HG02870 (cell line): ENCODE data around the gene MTIF3.
"Not testable (repeated sequence)": the region's sequence is repeated elsewhere in the genome, so short reads cannot be mapped to it uniquely, and the experiment has no call there.

Source experiments
- ATAC-seq: cut with Tn5 transposase; IDR thresholded peaks from one replicate; pipeline ENCODE4 v1.9.1; 2021; ENCODE audit warnings: mild to moderate bottlenecking, moderate library complexity; ENCODE audit not compliant: unreplicated experiment

The MTIF3 gene

DNA sequence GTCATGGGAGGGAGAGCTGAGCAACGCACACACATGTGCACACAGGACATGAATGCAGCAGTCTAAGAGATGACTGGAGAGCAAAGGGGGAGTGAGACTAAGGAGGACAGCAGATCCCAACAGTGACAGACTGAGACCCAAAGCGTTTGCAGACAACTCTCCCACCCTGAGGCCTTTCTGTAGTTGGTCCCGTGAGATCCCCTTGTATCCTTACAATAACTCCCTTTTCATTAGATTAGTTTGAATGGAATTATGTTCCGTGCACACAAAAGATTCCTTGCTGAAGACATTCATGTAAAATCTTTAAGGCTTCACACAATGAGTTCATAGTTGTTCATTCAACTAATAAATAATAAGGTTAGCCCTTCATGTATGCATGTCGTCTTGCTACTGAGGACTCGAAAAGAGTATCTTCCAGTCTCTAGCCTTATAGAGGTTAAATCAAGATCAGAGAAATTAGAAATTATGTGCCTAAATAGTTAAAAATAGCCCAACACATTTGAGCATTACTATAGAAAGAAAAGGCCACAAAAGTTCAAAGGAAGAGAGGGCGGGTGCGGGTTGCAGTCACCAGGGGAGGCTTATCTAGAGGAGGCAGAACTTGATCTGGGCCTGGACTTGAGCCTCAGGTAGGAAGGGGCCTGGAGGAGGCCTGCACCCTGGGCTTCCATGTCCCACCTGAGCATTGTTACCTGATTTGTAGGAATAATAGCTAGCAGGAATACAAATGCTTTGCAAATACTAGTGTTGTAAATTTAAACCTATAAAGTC, 29.1 kb downstream of the MTIF3 start:
- ATAC-seq = no peak

DNA sequence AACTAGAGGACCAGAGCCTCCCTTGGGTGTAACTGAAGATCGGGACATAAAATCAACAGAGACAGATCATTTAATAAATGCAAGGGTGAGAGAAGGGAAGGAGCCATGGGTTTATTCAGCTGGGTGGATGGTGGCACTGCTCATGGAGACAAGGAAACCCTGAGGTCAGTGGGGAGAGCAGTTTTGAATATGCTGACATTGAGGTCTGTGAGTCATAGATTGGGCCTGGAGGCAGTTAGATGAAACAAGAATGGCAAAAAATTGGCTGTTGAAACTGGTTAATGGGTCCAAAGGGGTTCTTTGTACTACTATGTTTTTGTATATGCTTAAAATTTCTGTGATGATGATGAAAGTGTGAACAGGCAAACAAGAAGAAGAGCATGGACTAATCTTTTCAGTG, 31.0 kb downstream of the MTIF3 start:
- no peak for ATAC-seq

DNA sequence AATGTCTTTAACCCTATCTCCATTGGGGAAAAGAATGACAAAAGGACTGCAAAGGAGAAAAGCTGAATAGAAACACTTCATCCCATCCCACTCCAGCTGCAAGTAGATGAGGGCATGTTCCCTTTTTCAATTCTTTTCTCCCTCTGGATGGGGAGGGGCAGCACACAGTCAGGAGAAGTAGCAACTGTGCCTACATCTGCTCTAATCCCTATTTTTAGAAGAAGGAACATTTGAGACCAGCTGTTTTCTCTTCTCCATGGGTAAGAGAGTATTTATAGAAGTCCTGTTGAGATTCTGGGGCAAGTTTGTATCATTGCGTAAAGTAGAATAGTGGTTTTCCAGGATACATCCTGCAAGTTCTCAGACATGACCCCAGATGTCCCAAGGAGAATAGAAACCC, 35.2 kb downstream of the MTIF3 start:
- ATAC-seq = no peak

DNA sequence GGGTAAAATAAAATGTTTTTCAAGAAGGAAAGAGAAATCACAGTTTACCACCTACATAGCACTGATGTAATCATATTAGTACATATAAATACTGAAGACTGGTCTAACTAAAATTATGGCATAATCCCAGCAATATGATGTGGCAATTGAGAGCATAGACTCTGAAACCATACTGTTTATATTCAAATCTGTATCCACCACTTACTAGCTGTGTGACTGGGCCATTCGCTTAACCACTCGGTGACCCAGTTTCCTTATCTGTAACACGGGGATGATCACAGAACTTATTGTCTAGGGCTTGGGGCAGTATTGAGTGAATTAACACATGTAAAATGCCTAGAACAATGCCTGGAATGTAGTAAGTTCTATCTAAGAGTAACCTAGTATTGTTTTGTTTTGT, 39.0 kb downstream of the MTIF3 start:
- no peak for ATAC-seq

DNA sequence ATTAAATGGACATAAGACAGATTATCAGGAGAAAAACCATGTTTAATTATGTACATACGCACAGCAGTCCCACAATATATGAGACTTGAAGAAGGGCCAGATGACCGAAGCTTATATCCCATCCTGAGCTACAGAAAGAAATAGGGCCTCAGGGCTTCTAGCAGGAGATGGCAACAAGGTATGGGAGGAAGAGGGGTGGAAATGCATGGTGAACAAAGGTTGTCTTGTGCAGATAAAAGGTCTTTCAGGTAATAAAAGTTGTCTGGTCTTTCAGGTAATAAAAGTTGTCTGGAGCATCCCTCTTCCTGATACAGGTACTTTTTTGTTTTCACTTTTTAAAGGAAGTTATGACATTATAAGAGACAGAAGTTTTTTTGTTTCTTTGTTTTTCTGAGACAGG, 41.4 kb downstream of the MTIF3 start:
- no peak for ATAC-seq

DNA sequence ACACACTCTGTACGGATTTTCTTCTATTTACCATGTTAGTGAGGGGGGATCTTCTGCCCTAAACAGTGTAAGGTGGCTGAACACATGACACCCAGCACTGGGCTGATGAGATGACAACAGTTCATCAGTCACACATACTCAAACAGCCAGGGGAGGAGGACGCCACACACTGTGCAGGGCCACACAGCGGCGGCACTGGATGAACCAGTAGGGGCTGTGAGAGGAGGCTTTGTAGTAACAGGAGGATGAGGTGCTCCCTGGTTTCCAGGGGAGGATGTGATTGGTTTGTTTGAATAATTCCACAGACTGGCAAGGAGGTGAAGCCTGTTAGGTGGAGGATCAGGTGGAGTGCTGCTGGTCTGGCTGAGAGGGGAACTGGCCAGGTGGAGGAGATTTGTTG, 42.3 kb downstream of the MTIF3 start:
- no peak for ATAC-seq

DNA sequence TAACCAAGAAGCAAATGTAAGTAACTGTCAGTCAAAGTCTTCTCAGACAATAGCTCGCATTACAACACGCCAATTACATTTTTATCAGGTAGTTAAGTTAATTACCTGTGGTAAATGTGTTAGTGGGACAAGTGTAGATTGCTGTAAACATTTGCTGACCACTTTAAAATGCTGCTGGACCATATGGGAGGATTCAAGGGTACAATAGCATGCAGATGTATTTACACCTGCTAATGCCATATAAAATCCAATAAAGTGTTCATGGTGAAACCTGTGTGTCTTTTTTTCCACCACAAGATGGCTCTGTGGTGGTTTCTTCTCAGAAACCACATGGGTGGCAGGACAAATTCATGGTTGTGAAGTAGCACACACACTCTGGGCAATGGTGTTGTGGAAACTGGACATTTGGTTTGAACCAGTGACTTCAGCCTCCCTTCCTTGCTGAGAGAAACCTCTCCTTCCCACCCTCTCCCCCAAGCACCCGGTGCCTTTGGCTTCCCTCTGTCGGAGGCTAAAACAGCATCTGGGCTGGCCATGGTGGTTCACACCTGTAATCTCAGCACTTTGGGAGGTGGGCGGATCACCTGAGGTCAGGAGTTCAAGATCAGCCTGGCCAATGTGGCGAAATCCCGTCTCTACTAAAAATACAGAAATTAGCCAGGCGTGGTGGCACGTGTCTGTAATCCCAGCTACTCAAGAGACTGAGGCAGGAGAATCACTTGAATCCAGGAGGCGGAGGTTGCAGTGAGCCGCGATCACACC, 44.0 kb downstream of the MTIF3 start:
- no peak for ATAC-seq

DNA sequence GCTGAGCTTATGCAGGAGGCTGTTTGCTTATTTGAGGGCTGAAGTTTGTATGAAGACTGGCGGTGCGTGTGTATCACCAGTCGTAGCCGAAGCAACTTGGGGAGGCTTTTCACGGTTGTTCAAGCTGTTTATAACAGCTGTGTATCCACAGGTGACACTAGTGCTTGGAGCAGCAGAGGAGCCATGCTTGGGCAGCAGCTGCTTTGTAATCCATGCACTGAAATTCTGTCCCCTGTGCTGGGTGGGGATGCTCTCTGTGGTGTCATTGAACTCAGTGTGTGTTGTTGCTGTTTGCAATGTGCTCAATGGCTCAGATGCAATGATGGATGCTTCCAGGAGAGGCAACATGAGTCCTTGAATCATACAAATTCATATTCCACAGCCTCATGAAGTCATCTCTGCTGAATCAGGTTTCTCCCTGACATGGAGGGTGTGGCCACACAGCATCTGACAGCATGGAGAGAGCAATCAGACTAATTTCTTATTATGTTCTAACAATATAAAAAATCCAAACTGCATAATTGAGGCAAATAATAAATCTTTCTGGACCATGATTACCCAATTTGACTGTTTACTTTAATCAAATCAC, 44.7 kb downstream of the MTIF3 start:
- no peak for ATAC-seq

DNA sequence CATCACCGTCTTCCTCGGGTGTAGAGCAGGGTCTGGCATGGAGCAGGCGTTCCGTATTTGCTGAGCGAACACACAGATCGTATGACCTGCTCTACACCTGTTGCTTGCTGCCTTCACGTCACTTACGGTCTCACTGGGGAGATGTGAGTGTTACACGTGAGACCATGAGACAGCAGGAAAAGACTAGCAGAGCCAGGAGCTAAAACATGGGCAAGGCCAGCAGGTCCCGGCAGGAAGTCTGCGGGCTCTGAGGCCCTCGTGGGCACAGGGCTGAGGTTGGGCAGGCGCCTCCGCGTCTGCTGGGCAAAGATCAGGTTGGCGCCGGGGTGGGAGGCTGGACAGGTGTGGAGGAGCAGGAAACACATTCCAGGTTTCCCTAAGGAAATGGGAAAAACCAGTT, 45.7 kb downstream of the MTIF3 start:
- ATAC-seq = no peak

DNA sequence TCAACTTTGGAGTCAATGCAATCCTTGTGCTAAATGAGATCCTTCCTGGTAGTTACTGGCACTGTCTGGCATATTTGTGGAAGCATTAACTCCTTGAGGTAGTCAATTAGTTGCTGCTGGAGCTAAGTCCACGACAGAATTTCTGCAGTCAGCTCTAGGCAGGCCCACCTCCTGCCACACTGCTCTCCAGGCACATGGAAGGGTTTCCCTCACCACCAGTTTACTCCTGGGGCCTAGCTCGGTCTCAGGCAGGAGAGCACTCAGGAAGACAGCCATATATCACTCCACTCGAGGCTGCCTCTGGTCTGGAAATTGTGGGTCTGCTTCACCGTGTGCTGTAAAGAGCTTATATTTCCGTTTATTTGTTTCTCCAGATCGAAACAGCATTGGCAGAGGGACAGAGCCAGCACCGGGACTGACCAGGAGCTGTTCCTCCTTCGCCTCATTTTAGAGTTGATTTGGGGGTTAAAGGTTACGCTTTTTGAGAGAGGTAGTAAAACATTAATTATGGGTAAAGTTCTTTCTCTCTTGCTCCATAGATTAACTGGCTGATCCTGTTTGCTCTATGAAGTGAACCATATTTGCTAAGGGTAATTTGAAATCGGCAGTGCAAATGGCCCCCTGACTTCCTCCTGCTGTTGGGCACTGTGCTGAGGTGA, 46.5 kb downstream of the MTIF3 start:
- no peak for ATAC-seq

DNA sequence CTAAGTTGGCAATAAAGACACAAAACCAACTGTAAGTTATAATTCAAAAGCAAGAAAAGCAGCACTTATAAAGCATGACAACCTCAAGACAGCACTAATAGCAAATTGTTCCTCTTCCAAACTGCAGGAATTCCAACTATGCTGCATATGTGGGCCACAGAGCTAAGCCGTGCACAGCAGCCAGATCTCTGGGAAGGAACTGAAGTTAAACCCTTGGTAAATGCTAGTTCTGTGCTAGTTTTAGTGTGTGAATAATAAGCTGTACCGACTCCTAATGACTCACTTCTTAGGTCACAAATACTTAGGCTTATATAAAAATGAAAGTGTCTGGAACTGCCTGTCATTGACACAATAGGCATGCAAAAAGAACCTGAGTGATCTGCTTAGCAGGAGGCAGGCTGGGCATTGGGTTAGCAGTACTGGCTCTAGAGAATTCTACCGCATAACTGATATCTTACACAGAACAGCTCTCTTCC, 47.1 kb downstream of the MTIF3 start:
- no peak for ATAC-seq

DNA sequence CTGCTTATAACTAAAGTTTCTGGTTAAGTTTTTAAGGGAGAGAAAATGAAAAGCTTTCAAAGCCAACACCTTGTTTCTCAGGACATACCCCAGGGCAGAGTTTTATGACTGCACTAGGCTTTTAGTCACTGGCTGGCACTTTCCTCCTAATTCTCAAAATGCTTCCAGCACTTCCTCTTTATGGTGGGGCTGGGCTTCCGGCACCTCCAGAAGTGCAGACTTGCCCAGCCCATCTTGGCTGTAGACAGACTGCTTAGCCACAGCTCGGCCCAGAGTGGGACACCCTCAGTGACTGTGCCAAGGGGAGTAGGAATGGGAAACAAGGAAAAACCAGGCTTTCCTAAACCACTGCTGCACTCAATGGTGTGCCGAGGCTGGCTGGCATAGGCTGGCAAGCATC, 49.2 kb downstream of the MTIF3 start:
- ATAC-seq = no peak

DNA sequence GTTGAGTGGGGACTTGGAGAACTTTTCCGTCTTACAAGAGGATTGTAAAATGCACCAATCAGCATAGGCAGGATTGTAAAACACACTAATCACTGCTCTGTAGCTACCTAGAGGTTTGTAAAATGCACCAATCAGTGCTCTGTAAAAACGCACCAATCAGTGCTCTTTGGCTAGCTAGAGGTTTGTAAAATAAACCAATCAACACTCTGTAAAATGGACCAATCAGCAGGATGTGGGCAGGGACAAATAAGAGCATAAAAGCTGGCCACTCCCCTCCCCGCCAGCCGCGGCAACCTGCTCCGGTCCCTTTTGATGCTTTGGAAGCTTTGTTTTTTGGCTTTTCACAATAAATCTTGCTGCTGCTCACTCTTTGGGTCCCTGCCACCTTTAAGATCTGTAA, 50.0 kb downstream of the MTIF3 start:
- ATAC-seq = not testable (repeated sequence)

DNA sequence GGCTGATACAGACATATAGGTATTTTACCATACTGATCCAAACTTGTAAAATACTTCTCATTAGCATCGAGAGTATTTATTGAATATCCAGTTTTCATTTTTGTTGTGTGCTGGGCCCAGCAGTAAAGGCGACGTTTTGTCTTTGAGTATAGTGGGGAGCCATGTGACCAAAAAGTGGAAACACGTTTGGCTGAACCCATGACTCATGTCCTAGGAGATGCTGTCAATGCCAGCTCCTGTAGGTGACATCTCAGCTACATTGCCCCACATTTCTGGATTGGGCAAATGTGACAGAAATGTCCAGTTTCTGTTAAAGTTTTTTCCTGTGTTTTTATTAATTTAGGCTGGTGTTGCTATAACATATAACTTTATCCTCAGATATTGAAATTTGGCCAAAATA, 52.0 kb downstream of the MTIF3 start:
- ATAC-seq = no peak

DNA sequence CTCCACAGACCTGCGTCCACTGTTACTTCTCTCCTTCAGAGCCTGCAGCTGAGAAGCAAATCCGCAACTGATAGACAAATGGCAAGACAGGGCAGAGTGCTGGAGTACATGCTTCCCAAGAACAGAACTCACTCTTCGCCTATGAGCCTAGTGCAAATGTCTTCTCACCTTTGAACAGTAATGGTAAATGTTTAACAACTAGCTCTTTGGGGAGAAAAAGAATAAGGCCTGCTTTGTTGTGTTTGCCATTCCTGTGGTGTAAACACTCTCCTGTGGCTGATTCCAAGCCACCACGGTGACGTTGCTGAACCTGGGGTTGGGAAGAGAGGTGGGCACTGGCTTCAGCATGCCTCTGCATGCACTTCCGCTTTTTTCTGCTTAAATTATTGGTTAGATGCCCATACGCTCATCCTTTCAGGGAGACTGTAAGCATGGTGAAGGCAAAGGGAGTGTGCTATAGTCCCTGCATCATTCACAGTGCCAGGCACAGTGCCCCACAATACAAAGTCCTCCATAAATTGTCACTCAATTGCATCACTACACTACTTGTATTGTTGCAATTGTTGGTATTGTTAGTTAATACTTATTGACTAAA, 54.0 kb downstream of the MTIF3 start:
- no peak for ATAC-seq

DNA sequence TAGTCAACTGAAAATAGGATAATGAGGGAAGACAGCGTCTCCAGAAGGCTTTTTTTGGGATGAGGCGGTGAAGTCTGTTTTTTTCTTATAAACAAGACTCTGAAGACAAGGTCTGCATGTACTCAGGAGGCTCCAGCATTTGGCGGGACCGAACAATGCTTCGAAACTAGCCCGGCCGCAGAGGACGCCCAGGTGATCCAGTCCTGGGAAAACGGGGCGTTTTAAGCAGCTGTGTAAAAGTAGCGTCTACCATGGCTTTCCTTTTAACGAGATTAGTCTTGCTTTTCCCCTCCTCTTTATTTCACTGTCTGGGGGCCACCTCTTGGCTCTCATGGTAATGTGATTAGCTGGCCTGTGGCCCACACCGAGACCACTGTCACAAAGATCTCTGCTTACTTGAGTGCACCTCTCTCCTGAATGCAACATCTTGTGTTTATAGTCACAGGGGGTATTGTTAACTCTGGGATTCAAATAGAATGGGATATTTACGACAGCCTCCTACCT, 55.3 kb downstream of the MTIF3 start:
- ATAC-seq = no peak

DNA sequence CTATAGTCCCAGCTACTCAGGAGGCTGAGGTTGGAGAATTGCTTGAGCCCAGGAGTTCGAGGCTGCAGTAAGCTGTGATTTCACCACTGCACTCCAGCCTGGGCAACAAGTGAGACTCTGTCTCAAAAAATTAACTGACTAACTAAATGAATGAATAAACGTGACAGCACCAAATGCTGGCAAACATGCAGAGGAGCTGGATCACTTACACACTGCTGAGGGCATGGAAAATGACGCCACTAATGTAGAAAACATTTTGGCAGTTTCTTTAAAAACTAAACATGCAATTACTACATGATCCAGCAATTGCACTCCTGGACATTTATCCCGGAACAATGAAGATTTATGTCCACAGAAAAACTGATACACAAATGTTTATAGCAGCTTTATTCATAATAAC, 57.3 kb downstream of the MTIF3 start:
- no peak for ATAC-seq

DNA sequence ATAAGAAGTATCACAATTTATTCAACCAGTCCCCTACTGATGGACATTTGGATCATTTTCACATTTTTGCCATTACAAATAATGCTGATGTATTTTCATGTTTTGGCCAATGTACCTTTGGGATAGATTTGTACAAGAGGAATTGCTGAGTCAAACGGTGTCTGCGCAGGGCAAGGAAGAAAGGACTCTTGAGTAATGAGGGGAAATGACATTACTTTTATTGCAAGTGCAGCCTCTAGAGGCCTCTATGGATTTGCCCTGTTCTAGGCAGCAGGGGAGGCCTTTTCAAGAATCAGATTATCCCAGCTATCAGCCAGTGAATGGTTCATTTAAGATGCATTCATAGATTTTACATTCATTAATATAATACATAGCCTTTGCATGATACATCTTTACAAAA, 58.9 kb downstream of the MTIF3 start:
- no peak for ATAC-seq

DNA sequence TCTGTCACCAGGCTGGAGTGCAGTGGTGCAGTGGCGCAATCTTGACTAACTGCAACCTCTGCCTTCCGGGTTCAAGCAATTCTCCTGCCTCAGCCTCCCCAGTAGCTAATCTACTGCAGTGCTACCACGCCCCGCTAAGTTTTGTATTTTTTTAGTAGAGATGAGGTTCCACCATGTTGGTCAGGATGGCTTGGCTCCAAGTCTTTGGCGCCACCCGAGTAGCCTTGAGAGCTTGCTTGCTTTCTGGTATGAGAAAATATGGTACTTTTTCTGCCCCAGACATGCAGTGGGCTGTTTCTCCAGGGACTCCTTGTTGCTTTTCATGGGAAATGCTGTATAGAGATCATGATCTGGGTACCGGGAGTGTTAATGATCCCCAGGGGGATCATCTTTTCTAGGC, 60.5 kb downstream of the MTIF3 start:
- no peak for ATAC-seq

DNA sequence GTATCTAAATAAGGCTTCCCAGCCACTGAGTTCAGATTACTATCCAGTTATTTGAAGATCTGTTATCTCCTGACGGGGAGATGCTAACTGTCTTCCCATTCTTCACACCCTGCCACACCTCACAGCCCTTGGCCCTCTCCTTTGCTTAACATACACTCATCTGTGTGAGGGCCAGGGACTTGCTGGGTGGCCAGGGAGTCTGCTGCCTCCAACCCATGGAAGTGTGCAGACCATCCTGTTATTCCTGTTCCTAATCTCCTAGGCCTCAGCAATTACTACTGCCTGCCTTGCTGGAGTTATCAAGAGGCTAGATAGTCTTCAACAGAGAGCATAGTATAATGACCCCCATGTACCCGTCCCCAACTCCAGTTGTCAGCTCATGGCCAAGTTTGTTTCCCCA, 62.1 kb downstream of the MTIF3 start:
- ATAC-seq = no peak
